Astrocyte (in vitro differentiated cells and primary cell): ENCODE results near the gene SERPINB5.

ENCODE experiments used
- EZH2 ChIP-seq: IDR thresholded peaks from 2 replicates; pipeline ENCODE4 v1.6.1; 2012; ENCODE audit warnings: mild to moderate bottlenecking, low read length, inconsistent platforms; ENCODE audit not compliant: insufficient read depth
- TF ChIP-seq, protein P1 (sequence below): IDR thresholded peaks from 2 replicates; pipeline ENCODE4 v1.5.1; 2011; ENCODE audit warnings: low read depth, mild to moderate bottlenecking, inconsistent platforms, low read length, moderate library complexity; ENCODE audit not compliant: insufficient read depth

DNA sequence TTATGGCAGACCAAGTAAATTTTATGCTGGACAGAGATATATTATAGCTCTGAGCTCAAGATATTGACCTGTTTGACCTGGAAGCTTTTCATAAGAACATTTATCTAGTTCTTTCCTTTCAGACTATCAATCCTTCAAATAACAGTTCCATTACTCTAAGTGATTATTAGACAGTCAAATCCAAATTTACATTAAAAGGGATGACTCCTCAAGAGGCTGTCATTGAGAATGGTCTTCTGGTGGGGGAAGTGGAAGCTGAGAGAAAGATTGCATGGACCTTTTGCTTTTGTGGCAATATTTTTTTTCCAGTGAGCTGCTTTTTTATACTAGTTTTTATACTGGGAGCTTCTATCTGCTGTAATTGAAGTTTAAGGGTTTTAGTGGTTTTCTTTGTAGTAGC is 50.5 kb downstream of the SERPINB5 start:
- TF ChIP-seq, protein P1, sequence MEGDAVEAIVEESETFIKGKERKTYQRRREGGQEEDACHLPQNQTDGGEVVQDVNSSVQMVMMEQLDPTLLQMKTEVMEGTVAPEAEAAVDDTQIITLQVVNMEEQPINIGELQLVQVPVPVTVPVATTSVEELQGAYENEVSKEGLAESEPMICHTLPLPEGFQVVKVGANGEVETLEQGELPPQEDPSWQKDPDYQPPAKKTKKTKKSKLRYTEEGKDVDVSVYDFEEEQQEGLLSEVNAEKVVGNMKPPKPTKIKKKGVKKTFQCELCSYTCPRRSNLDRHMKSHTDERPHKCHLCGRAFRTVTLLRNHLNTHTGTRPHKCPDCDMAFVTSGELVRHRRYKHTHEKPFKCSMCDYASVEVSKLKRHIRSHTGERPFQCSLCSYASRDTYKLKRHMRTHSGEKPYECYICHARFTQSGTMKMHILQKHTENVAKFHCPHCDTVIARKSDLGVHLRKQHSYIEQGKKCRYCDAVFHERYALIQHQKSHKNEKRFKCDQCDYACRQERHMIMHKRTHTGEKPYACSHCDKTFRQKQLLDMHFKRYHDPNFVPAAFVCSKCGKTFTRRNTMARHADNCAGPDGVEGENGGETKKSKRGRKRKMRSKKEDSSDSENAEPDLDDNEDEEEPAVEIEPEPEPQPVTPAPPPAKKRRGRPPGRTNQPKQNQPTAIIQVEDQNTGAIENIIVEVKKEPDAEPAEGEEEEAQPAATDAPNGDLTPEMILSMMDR: no peak
- no peak for TF ChIP-seq EZH2
